ENCODE measurements around the gene FPGT. TPM values are rescaled to one million over a fixed set of nuclear protein-coding genes. Genes with fewer than 3 reads are reported as not detected.
"Not testable (repeated sequence)": the region's sequence is repeated elsewhere in the genome, so short reads cannot be mapped to it uniquely, and the experiment has no call there.

The FPGT gene
- polyA plus RNA-seq, 3 donors: 22.6 to 27.3 (median 23.4) TPM

GRCh38 chr1:74246315-74246714, 48.3 kb downstream of the FPGT start:
- DNase-seq: no peak

GRCh38 chr1:74247881-74248528, 50.0 kb downstream of the FPGT start:
- no peak for DNase-seq

DNA sequence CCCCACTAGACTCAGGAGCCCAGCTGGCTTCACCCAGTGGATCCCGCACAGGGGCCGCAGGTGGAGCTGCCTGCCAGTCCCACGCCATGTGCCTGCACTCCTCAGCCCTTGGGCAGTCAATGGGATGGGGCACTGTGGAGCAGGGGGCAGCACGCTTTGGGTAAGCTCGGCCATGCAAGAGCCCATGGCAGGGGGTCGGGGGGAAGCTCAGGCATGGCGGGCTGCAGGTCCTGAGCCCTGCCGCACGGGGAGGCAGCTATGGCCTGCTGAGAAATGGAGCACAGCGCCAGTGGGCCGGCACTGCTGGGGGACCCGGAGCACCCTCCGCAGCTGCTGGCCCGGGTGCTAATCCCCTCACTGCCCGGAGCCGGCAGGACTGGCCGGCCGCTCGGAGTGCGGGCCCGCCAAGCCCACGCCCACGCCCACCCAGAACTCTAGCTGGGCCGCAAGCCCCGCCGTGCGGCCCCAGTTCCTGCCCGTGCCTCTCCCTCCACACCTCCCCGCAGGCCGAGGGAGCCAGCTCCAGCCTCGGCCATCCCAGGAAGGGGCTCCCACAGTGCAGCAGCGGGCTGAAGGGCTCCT, 55.3 kb downstream of the FPGT start:
- not testable (repeated sequence) for DNase-seq

Other genes with a start within 250 kb of the FPGT start
- 1 to 10 TPM; 2.3 to 5.9 (median 2.8) TPM for gene LRRIQ3, start 66 bp upstream of the FPGT start, polyA plus RNA-seq (ENCODE audit: insufficient read length in 3 of 3)
- 1 to 10 TPM; 1.6 to 2.7 (median 2.2) TPM for gene TNNI3K, start 37.1 kb downstream of the FPGT start, polyA plus RNA-seq (ENCODE audit: insufficient read length in 3 of 3)